ENCODE measurements around the gene TFF3.

GRCh38 chr21:42291003-42291750 lies 24.0 kb downstream of the TFF3 start:
- no peak for TF ChIP-seq EZH2 (IDR thresholded peaks at IDR 0.05; ENCODE audit: borderline replicate concordance)
- TF ChIP-seq CTCF (IDR thresholded peaks at IDR 0.05; ENCODE audit: poor library complexity) = no peak
